Transverse colon (tissue), 4 donors: ENCODE data around the gene RSRC1. TPM values are rescaled to one million over a fixed set of nuclear protein-coding genes. Genes with fewer than 3 reads are reported as not detected.
A peak's percentile ranks its signal among the peaks of the same experiment; 100 is the strongest.

Experiments used
- DNase-seq: peaks from one replicate; pipeline ENCODE4 v3.0.0-alpha.2; 2019
- H3K27ac ChIP-seq, 4 donors: fragments of 200-600 bp; sonication (generic); 2 replicates each; pipeline ENCODE4 v1.5.1; 2016 to 2018; ENCODE audit warnings: inconsistent platforms in 4 of 4
- H3K27me3 ChIP-seq: fragments of 200-600 bp; sonication (generic); 2 replicates; pipeline ENCODE4 v1.5.1; 2017; ENCODE audit warnings: inconsistent platforms
- H3K36me3 ChIP-seq, 4 donors: fragments of 200-600 bp; sonication (generic); 2 replicates each; pipeline ENCODE4 v1.5.1; 2017 to 2019; ENCODE audit warnings: inconsistent platforms in 4 of 4
- H3K4me1 ChIP-seq, 4 donors: fragments of 200-600 bp; sonication (generic); 2 replicates each; pipeline ENCODE4 v1.5.1; 2017 to 2020; ENCODE audit warnings: inconsistent platforms in 4 of 4
- H3K4me3 ChIP-seq, 4 donors: fragments of 200-600 bp; sonication (generic); 1 replicate in 1 of 4; 2 replicates in 3 of 4; pipeline versions ENCODE4 v1.5.1 to v1.6.1; 2017 to 2019; ENCODE audit warnings: inconsistent platforms in 4 of 4
- H3K9me3 ChIP-seq, 2 donors: fragments of 200-600 bp; sonication (generic); 2 replicates each; pipeline ENCODE4 v1.5.1; 2017 to 2019; ENCODE audit warnings: inconsistent platforms in 2 of 2
- EP300 ChIP-seq: sonication (generic); formaldehyde crosslinking; IDR thresholded peaks from one replicate; pipeline ENCODE4 v1.6.1; 2017; ENCODE audit warnings: antibody characterized with exemption, low read depth
- POLR2A ChIP-seq: fragments of 450-650 bp; IDR thresholded peaks from one replicate; pipeline ENCODE4 v1.6.1; 2016; ENCODE audit warnings: antibody characterized with exemption, mild to moderate bottlenecking, moderate library complexity
- POLR2AphosphoS5 ChIP-seq, 3 donors: sonication (generic); formaldehyde crosslinking; IDR thresholded peaks; one replicate each; pipeline ENCODE4 v1.6.1; 2016; ENCODE audit warnings: antibody characterized with exemption in 3 of 3
- WGBS, 2 donors: methylation state at CpG; one replicate each; pipeline ENCODE4 v1.1.5; 2018; ENCODE audit warnings: low coverage in 1 of 2; 5-methylcytosine and 5-hydroxymethylcytosine counted together
- in situ Hi-C, 4 donors: fragments of 200-750 bp; cut with MboI; loops; one replicate each; pipeline versions ENCODE4 v1.15.0 to v1.15.1; 2017; ENCODE audit warnings: low sequenced_read_pairs in 3 of 4, low pct_ligation_motif_present in 1 of 4, low pct_unique_long_range_greater_than_20kb in 1 of 4
- intact Hi-C: fragments of 100-400 bp; cut with DNase I; formaldehyde crosslinking; loops from one replicate; pipeline ENCODE4 v1.15.1; 2023; ENCODE audit warnings: low total_unique reads
- total RNA-seq, 4 donors: library from RNA; depleted of rRNA; stranded (reverse); fragments of >200 nt; gene quantifications; one replicate each; pipeline ENCODE4 v1.1.0, GENCODE V29; 2016
- TF ChIP-seq, protein P1 (sequence below), 5 experiments: fragments of 200-600 bp in 3 of 5; fragments of 450-650 bp in 2 of 5; sonication (generic) in 3 of 5; IDR thresholded peaks; 1 replicate in 2 of 5; 2 replicates in 3 of 5; pipeline ENCODE4 v1.5.1; 2016 to 2017; ENCODE audit warnings: antibody characterized with exemption in 5 of 5, inconsistent platforms in 3 of 5, mild to moderate bottlenecking in 2 of 5, moderate library complexity in 1 of 5

The RSRC1 gene
- total RNA-seq, 4 donors from 2014 or later, result 5.6 to 65.1 (median 37.1) TPM

DNA sequence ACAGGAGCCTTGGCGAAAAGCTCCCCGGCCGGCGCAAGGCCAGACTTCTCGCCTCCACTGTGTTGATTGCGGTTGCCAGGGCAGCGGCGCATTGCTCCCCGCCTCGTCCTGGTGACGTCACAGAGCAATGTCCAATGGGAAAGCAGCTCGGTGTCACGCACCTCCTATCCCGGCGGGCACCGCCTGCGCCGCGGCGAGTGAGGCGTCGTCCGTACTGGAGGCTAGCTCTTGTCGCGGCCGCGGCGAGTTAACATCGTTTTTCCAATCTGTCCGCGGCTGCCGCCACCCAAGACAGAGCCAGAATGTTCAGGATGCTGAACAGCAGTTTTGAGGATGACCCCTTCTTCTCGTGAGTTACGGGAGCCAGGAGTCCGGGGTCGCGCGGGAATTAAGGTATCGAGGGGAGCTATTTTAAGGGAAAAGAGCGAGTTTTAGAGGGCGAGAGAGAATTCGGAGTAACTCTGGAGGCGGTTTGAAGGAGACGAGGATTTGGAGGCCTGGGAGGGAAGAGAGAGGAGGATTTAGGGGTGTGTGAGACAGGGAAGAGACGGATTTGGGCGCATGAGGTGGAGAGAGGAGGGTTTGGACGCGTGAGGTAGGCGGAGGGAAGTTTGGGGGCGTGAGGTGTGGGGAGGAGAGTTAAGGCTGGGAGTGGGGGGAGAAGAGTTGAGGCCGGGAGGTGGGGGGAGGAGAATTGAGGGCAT, 461.3 kb downstream of the RSRC1 start, which contains the start of gene MLF1:
MLF1 (plus strand) TSS at position 196 of the 704 bp plus-strand sequence; CDS start at position 303, 107 bp downstream.
- DNase-seq, result peak; percentile 96
- Histone ChIP-seq H3K27ac (peak within 1 kb of the TSS; percentile 55 to 85 (median 74)), H3K4me3 (peak within 1 kb of the TSS; percentile 45 to 69 (median 57)), H3K27me3 (no peaks in the 10 kb centered on the region), H3K9me3 (no peaks in the 10 kb centered on the region), H3K36me3 (no peaks in the 10 kb centered on the region), H3K4me1 (peaks cover 0 to 6% (median 5%) of the 10 kb centered on the region in 4 donors)
- WGBS, 2 donors, result 0 to 1% methylated on average over 9 to 51 of the region's 51 CpGs
- peak; percentile 81 to 95 (median 84) for TF ChIP-seq POLR2AphosphoS5 (IDR thresholded peaks at IDR 0.05)
- TF ChIP-seq EP300, result no peak
- TF ChIP-seq POLR2A, result peak; percentile 78
- TF ChIP-seq, protein P1, sequence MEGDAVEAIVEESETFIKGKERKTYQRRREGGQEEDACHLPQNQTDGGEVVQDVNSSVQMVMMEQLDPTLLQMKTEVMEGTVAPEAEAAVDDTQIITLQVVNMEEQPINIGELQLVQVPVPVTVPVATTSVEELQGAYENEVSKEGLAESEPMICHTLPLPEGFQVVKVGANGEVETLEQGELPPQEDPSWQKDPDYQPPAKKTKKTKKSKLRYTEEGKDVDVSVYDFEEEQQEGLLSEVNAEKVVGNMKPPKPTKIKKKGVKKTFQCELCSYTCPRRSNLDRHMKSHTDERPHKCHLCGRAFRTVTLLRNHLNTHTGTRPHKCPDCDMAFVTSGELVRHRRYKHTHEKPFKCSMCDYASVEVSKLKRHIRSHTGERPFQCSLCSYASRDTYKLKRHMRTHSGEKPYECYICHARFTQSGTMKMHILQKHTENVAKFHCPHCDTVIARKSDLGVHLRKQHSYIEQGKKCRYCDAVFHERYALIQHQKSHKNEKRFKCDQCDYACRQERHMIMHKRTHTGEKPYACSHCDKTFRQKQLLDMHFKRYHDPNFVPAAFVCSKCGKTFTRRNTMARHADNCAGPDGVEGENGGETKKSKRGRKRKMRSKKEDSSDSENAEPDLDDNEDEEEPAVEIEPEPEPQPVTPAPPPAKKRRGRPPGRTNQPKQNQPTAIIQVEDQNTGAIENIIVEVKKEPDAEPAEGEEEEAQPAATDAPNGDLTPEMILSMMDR (IDR thresholded peaks at IDR 0.05), result no peak
- in situ Hi-C loops, result no loop called here
- intact Hi-C loops, result no loop called here

DNA sequence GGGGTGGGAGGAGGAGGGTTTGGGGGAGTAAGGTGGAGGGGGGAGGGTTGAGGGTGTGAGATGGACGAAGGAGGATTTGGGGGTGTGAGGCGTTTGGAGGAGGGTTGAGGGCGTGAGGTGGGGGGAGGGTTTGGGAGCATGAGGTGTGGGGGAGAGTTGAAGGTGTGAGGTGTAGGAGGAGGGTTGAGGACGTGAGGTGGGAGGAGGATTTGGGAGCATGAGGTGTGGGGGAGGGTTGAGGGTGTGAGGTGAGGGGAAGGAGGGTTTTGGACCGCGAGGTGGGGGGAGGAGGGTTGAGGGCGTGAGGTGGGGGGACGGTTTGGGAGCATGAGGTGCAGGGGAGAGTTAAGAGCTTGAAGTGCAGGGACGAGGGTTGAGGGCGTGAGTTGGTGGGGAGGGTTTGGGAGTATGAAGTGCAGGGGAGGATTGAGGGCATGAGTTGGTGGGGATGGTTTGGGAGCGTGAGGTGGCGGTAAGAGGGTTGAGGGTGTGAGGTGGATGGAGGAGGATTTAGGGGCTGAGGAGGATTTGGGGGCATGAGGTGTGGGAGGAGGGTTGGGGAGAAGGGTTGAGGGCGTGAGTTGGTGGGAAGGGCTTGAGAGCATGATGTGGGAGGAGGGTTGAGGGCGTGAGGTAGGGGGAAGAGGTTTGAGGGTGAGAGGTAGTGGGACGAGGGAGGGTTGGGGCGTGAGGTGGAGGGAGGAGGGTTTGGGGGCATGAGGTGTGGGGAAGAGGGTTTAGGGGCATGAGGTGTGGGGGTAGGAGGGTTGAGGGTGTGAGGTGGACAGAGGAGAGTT, 462.3 kb downstream of the RSRC1 start:
- Histone ChIP-seq H3K27ac (no peak overlapping the region), H3K4me3 (no peak overlapping the region), H3K4me1 (peaks cover 0 to 6% (median 5%) of the 10 kb centered on the region in 4 donors), H3K9me3 (no peaks in the 10 kb centered on the region), H3K27me3 (no peaks in the 10 kb centered on the region), H3K36me3 (no peaks in the 10 kb centered on the region)
- intact Hi-C loops, result no loop called here
- in situ Hi-C loops, result no loop called here
- DNase-seq, result no peak
- 70 to 88% methylated on average over 8 to 16 of the region's 16 CpGs for WGBS, 2 donors
- TF ChIP-seq, protein P1 (IDR thresholded peaks at IDR 0.05), result no peak
- no peak for TF ChIP-seq POLR2A

DNA sequence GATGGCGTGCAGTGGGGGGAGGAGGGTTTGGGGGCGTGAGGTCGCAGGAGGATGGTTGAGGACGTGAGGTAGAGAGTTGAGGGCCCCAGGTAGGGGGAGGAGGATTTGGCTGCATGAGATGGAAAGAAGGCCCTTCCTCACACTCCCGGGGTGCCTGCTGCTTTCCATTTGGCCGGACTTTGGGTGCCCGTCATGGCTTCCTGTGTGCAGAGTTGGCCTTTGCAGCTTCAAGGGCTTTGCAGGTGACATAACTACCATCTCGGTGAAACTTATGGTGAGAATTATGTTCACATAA, 462.8 kb downstream of the RSRC1 start:
- no peak overlapping the region for H3K27ac ChIP-seq
- H3K27me3 ChIP-seq, result no peaks in the 10 kb centered on the region
- no peak overlapping the region for H3K4me3 ChIP-seq
- in situ Hi-C loops (no loop called here), intact Hi-C loops (no loop called here)
- TF ChIP-seq POLR2A (no peak), POLR2AphosphoS5 (IDR thresholded peaks at IDR 0.05) (no peak), EP300 (no peak)
- TF ChIP-seq, protein P1 (IDR thresholded peaks at IDR 0.05), result no peak
- no peaks in the 10 kb centered on the region for H3K9me3 ChIP-seq
- 88 to 93% methylated on average over 8 of the region's 8 CpGs for WGBS, 2 donors
- DNase-seq, result no peak
- no peaks in the 10 kb centered on the region for H3K36me3 ChIP-seq
- H3K4me1 ChIP-seq, result peaks cover 0 to 6% (median 5%) of the 10 kb centered on the region in 4 donors

DNA sequence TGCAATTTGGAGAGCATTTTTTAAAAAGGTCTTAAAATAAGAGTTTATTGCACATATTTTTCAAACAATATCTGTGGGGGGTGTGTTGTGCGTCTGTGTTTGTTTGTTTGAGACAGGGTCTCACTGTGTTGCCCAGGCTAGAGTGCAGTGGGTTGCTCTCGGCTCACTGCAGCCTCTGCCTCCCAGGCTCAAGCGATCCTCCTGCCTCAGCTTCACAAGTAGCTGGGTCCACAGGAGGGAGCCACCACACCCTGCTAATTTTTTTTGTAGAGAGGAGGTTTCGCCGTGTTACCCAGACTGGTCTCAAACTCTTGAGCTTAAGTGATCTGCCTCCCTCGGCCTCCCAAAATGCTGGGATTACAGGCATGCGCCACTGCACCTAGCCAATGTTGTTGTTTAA, 463.8 kb downstream of the RSRC1 start:
- no peaks in the 10 kb centered on the region for H3K36me3 ChIP-seq
- H3K4me1 ChIP-seq, result peaks cover 0 to 6% (median 5%) of the 10 kb centered on the region in 4 donors
- H3K9me3 ChIP-seq, result no peaks in the 10 kb centered on the region
- in situ Hi-C loops, result no loop called here
- intact Hi-C loops, result no loop called here
- no peak for TF ChIP-seq EP300
- TF ChIP-seq, protein P1 (IDR thresholded peaks at IDR 0.05), result no peak
- no peak for TF ChIP-seq POLR2AphosphoS5 (IDR thresholded peaks at IDR 0.05)
- no peak for TF ChIP-seq POLR2A
- WGBS, 2 donors, result 91 to 100% methylated on average over 1 to 7 of the region's 7 CpGs
- H3K4me3 ChIP-seq, result no peak overlapping the region
- no peak for DNase-seq
- no peaks in the 10 kb centered on the region for H3K27me3 ChIP-seq
- no peak overlapping the region for H3K27ac ChIP-seq
